NCI-H2227 treated with DMSO at 0.1 percent for 48 hours (cell line): ENCODE results near the gene TMEM88.
"Not testable (repeated sequence)": the region's sequence is repeated elsewhere in the genome, so short reads cannot be mapped to it uniquely, and the experiment has no call there.

Source experiments
- DNase-seq: peaks from one replicate; lab custom pipeline; 2025; lab: John Stamatoyannopoulos, UW

Gene TMEM88

DNA sequence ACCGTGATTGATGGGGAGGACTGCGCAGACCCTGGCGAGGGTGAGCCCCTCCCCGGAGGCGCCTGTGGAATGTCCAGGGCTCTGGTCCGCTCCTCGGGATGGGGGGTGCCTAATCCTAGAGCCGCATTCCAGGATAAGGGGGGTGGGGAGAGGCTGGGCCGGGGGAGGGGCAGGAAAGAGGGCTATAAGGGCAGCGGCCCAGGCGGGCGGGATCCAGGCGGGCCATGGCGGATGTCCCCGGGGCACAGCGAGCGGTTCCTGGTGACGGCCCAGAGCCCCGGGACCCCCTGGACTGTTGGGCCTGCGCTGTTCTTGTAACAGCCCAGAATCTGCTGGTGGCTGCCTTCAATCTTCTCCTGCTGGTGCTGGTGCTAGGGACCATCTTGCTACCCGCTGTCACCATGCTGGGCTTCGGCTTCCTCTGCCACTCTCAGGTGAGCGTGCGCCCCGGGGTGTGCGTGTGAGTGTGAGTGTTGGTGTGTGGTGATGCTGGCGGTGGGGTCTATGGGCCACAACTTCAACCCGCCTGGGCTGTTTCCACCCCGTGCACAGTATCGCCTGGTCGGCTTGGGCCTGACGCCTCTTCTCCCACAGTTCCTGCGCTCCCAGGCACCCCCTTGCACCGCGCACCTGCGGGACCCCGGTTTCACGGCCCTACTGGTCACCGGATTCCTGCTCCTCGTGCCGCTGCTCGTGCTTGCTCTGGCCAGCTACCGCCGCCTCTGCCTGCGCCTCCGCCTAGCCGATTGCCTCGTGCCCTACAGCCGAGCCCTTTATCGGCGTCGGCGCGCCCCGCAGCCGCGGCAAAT is at the start of gene TMEM88:
TSS of gene TMEM88 (plus strand) at position 216 of the 809 bp plus-strand sequence. CDS start at position 225, 9 bp downstream.
- no peak for DNase-seq

DNA sequence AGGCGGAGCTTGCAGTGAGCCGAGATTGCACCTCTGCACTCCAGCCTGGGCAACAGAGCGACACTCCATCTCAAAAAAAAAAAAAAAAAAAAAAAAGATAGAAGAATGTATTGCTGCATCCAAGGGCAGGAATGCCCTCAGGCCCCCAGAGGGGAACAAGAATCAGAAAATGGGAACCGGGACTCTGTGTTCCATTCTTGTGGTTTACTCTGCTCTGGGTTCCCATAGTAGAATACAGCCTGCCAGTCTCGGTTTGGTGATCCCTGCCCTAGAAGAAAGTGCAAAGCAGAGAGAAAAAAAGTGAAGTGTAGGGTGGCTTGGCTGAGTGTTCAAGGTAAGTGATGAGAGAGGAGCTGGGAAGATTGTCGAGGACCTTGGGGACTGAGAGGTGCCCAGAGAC is 48.3 kb upstream of the TMEM88 start:
- DNase-seq, result no peak

- DNase-seq, result no peak
These were observed 47.7 kb upstream of the TMEM88 start for GRCh38 chr17:7807206-7807605.

GRCh38 chr17:7809086-7809790 is 45.6 kb upstream of the TMEM88 start:
- DNase-seq, result no peak

DNA sequence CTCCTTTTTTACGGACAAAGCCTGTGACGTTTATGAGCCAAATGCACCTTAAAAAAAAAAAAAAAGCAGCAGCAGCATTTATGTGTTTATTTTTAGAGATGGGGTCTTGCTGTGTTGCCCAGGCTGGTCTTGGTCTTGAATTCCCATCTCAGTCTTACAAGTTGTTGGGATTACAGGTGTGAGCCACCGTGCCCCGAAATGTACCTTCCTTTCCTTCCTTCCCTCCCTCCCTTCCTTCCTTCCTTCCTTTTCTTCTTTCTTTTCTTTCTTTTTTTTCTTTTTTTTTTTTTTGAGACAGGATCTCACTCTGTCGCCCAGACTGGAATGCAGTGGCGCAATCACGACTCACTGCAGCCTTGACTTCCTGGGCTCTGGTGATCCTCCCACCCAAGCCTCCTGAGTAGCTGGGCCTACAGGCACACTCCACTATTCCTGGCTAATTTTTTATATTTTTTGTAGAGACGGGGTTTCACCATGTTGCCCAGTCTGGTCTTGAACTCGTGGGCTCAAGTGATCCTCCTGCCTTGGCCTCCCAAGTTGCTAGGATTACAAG is 45.0 kb upstream of the TMEM88 start:
- DNase-seq, result not testable (repeated sequence)

- no peak for DNase-seq
These were observed 43.6 kb upstream of the TMEM88 start for GRCh38 chr17:7811251-7811650.

- DNase-seq, result no peak
These were observed 39.9 kb upstream of the TMEM88 start for GRCh38 chr17:7814969-7815368.

- no peak for DNase-seq
These were observed 37.8 kb upstream of the TMEM88 start for GRCh38 chr17:7816926-7817642.

GRCh38 chr17:7817643-7817964 is 37.3 kb upstream of the TMEM88 start:
- no peak for DNase-seq

- DNase-seq, result no peak
These were observed 36.8 kb upstream of the TMEM88 start for GRCh38 chr17:7818026-7818425.

- no peak for DNase-seq
These were observed 35.9 kb upstream of the TMEM88 start for GRCh38 chr17:7818746-7819645.

DNA sequence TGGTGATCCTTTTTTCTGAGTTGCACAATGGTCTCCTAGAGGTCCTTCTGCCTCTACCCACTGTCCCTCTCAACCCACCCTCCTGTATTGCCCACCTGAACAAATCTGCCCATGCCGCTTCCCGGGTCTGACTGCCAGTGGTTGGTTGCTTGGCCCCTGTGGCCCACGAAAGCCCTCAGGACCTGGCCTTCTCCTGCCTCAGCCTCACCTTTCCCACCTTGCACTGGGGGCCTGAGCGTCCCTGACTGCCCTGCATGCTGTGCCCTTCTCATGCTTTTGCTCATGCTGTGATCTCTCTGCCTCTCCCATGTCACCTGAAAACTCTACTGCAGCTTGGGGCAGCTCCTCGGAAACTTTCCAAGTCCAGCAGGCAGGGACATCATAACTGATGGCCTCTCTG is 34.6 kb upstream of the TMEM88 start:
- no peak for DNase-seq

GRCh38 chr17:7822126-7822525 is 32.7 kb upstream of the TMEM88 start:
- no peak for DNase-seq

DNA sequence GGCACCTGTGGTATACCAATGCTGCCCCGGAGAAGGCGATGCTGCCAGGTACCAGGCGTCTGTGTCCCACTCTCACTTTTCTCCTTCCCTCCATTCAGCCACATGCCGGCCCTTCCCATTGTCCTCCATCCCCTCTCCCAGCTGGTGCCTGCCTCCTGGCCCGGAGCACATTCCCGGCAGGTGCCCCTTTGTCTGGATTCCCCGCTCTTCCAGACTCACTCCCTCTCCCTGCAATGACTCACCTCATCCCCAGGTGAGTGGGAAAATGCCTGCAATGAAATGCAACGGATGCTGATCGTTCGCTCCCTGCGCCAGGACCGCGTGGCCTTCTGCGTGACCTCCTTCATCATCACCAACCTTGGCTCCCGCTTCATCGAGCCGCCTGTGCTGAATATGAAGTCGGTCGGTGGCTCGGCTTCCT is 31.3 kb upstream of the TMEM88 start:
- no peak for DNase-seq

GRCh38 chr17:7824021-7824924 is 30.6 kb upstream of the TMEM88 start:
- DNase-seq, result no peak

GRCh38 chr17:7825206-7825990 is 29.5 kb upstream of the TMEM88 start:
- DNase-seq, result no peak

- no peak for DNase-seq
These were observed 24.2 kb upstream of the TMEM88 start for GRCh38 chr17:7830616-7831015.

GRCh38 chr17:7831233-7831632 is 23.6 kb upstream of the TMEM88 start:
- no peak for DNase-seq

DNA sequence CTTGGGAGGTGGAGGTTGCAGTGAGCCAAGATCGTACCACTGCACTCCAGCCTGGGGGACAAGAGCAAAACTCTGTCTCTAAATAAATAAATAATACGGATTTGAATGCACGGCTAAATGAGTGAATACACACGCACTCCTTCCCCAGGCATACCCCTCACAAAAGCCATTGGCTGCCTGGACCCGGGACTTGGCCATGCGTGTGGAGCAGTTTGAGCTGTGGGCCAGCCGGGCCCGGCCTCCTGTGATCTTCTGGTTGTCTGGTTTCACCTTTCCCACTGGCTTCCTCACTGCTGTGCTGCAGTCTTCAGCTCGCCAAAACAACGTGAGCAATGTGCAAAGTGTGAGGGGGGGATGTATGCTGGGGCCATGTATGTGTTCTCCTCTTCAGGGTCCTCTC is 22.4 kb upstream of the TMEM88 start:
- DNase-seq, result no peak
